ENCODE results near the gene MAGOHB.
"Not testable (repeated sequence)": the region's sequence is repeated elsewhere in the genome, so short reads cannot be mapped to it uniquely, and the experiment has no call there.

Gene MAGOHB

DNA sequence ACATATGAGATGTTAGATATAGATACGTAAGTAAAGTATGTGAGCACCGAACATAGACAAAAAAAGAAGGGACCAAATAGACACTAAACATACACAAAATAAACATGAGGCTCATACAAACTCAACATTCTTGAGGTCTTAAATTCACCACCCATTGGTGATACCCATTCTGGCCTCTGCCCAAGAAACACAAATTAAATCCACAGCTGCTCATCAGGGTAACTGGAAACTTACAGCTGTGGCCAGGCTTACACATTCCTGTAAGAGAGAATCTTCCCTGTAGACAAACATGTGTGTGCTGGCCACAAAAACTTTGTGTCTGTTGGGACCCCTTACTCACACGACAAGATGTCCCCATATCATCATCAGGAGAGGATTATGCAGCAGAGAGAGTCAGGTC lies 22.4 kb downstream of the MAGOHB start:
- Histone ChIP-seq H3K4me3 (ENCODE audit: insufficient read depth, low read depth, low read length, poor library complexity, severe bottlenecking) (no peak overlapping the region), H3K27me3 (replicated peaks; ENCODE audit: control insufficient read depth, insufficient read depth, low read length, poor library complexity, severe bottlenecking) (no peaks in the 10 kb centered on the region), H3K27ac (ENCODE audit: insufficient read depth, low read length, poor library complexity, severe bottlenecking) (no peak overlapping the region), H3K4me1 (ENCODE audit: control insufficient read depth, insufficient read depth, low read length, poor library complexity, severe bottlenecking) (no peaks in the 10 kb centered on the region), H3K36me3 (ENCODE audit: control insufficient read depth, insufficient read depth, low read length) (no peaks in the 10 kb centered on the region), H3K9me3 (ENCODE audit: control insufficient read depth, low read length) (no peaks in the 10 kb centered on the region)
- DNase-seq = no peak

DNA sequence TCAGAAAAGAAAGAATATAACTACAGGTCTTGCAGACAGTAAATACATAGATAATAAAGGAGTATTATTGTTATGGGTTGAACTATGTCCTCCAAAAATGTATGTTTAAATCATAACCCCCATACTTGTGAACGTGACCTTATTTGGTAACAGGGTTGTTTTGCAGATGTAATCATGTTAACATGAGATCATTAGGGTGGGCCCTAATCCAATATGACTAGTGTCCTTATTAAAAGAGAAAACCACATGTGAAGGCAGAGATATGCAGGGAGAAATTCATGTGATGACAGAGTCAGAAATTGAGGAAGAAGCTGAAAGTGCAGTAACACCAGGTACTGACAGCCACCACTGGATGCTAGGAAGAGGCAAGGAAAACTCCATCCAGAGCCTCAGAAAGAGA lies 29.0 kb downstream of the MAGOHB start:
- H3K4me3 ChIP-seq (ENCODE audit: insufficient read depth, low read depth, low read length, poor library complexity, severe bottlenecking) = no peak overlapping the region
- H3K27ac ChIP-seq (ENCODE audit: insufficient read depth, low read length, poor library complexity, severe bottlenecking) = no peak overlapping the region
- DNase-seq = no peak
- no peaks in the 10 kb centered on the region for H3K27me3 ChIP-seq (replicated peaks; ENCODE audit: control insufficient read depth, insufficient read depth, low read length, poor library complexity, severe bottlenecking)
- H3K9me3 ChIP-seq (ENCODE audit: control insufficient read depth, low read length) = no peaks in the 10 kb centered on the region
- no peaks in the 10 kb centered on the region for H3K4me1 ChIP-seq (ENCODE audit: control insufficient read depth, insufficient read depth, low read length, poor library complexity, severe bottlenecking)
- no peaks in the 10 kb centered on the region for H3K36me3 ChIP-seq (ENCODE audit: control insufficient read depth, insufficient read depth, low read length)

DNA sequence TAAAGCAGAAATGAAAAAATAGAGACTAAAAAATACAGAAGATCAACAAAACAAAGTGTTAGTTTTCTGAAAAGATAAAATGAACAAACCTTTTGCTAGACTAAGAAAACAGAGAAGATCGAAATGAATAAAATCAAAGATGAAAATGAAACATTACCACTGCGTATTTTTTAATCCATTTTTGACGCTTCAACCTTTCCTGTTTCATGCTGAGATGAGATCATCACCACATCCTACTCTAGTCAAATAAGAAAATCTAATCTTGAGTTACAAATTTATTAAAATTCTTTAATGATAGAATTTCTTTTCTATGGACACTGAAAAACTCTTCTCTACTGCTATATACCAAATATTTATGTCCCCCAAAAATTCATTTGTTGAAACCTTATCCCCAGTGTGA lies 30.7 kb downstream of the MAGOHB start:
- Histone ChIP-seq H3K4me3 (ENCODE audit: insufficient read depth, low read depth, low read length, poor library complexity, severe bottlenecking) (no peak overlapping the region), H3K36me3 (ENCODE audit: control insufficient read depth, insufficient read depth, low read length) (no peaks in the 10 kb centered on the region)
- DNase-seq = no peak

DNA sequence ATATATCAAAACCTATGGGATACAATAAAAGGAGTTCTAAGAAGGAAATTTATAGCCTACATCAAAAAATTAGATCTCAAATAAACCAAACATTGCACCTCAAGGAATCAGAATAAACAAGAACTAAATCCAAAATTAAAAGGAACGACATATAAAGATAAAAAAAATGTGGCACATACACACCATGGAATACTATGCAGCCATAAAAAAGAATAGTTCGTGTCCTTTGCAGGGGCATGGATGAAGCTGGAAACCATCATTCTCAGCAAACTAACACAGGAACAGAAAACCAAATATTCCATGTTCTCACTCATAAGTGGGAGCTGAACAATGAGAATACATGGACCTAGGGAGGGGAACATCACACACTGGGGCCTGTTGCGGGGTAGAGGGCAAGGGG lies 31.3 kb downstream of the MAGOHB start:
- not testable (repeated sequence) for DNase-seq

More for the DNA sequence above, 30.7 kb downstream of the MAGOHB start:
- Histone ChIP-seq H3K9me3 (ENCODE audit: control insufficient read depth, low read length) (no peaks in the 10 kb centered on the region), H3K27ac (ENCODE audit: insufficient read depth, low read length, poor library complexity, severe bottlenecking) (no peak overlapping the region), H3K4me1 (ENCODE audit: control insufficient read depth, insufficient read depth, low read length, poor library complexity, severe bottlenecking) (no peaks in the 10 kb centered on the region), H3K27me3 (replicated peaks; ENCODE audit: control insufficient read depth, insufficient read depth, low read length, poor library complexity, severe bottlenecking) (no peaks in the 10 kb centered on the region)

DNA sequence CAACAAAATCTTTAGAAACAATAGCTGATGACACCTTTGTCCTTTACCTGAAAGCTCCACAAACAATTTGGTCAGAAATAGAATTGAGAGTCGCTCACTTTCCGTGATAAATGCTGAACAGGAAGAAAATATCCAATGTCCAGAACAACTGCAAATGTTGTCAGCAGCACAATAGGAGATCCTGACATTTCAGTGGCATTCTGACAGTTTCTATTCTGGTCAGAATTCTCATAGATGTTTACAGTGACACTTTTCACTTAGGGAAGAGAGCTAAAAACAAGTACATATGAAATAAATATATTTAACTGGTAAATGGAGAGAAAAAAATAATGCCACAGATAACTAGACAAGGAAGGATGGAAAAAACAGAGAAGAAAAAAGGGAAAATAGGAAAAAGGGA lies 39.1 kb downstream of the MAGOHB start:
- H3K4me3 ChIP-seq (ENCODE audit: insufficient read depth, low read depth, low read length, poor library complexity, severe bottlenecking) = no peak overlapping the region
- no peak for DNase-seq
- no peaks in the 10 kb centered on the region for H3K4me1 ChIP-seq (ENCODE audit: control insufficient read depth, insufficient read depth, low read length, poor library complexity, severe bottlenecking)
- no peaks in the 10 kb centered on the region for H3K36me3 ChIP-seq (ENCODE audit: control insufficient read depth, insufficient read depth, low read length)
- no peaks in the 10 kb centered on the region for H3K27me3 ChIP-seq (replicated peaks; ENCODE audit: control insufficient read depth, insufficient read depth, low read length, poor library complexity, severe bottlenecking)
- H3K9me3 ChIP-seq (ENCODE audit: control insufficient read depth, low read length) = no peaks in the 10 kb centered on the region
- H3K27ac ChIP-seq (ENCODE audit: insufficient read depth, low read length, poor library complexity, severe bottlenecking) = no peak overlapping the region

More for the DNA sequence above, 31.3 kb downstream of the MAGOHB start:
- not testable (repeated sequence) for H3K36me3 ChIP-seq (ENCODE audit: control insufficient read depth, insufficient read depth, low read length); H3K4me1 ChIP-seq (ENCODE audit: control insufficient read depth, insufficient read depth, low read length, poor library complexity, severe bottlenecking); H3K27ac ChIP-seq (ENCODE audit: insufficient read depth, low read length, poor library complexity, severe bottlenecking); H3K4me3 ChIP-seq (ENCODE audit: insufficient read depth, low read depth, low read length, poor library complexity, severe bottlenecking); H3K9me3 ChIP-seq (ENCODE audit: control insufficient read depth, low read length); H3K27me3 ChIP-seq (replicated peaks; ENCODE audit: control insufficient read depth, insufficient read depth, low read length, poor library complexity, severe bottlenecking)

DNA sequence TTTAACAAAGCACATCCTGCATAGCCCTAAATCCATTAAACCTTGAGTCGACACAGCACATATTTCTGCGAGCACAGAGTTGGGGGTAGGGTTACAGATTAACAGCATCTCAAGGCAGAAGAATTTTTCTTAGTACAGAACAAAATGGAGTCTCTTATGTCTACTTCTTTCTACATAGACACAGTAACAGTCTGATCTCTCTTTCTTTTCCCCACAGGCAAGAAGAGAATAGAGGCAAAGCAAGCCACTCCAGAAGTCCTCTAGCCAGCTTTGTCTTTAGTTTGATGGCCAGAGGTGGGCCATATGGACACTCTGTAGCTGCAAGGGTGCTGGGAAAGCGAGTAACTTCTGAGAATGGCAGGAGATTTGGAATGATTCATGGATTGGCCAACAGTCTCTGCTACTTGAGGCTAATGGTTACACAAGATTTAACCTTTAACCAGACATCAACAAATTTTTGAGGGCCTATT lies 41.4 kb downstream of the MAGOHB start:
- DNase-seq; H3K36me3 ChIP-seq (ENCODE audit: control insufficient read depth, insufficient read depth, low read length); H3K4me3 ChIP-seq (ENCODE audit: insufficient read depth, low read depth, low read length, poor library complexity, severe bottlenecking); H3K27ac ChIP-seq (ENCODE audit: insufficient read depth, low read length, poor library complexity, severe bottlenecking); H3K4me1 ChIP-seq (ENCODE audit: control insufficient read depth, insufficient read depth, low read length, poor library complexity, severe bottlenecking); H3K27me3 ChIP-seq (replicated peaks; ENCODE audit: control insufficient read depth, insufficient read depth, low read length, poor library complexity, severe bottlenecking); H3K9me3 ChIP-seq (ENCODE audit: control insufficient read depth, low read length): not testable (repeated sequence)

DNA sequence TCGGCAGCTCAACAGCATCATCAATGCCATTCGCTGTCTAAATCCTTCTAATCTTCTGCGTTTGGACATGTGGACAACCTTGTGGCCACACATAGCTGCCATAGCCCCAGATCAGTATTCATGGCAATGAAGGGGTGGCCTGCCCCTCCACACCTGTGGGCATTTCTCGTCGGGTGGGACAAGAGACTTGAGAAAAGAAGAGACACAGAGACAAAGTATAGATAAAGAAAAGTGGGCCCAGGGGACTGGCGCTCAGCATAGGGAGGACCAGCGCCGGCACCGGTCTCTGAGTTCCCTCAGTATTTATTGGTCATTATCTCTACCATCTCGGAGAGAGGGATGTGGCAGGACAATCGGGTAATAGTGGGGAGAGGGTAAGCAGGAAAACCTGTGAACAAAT lies 42.3 kb downstream of the MAGOHB start:
- Histone ChIP-seq H3K27ac (ENCODE audit: insufficient read depth, low read length, poor library complexity, severe bottlenecking) (no peak overlapping the region), H3K9me3 (ENCODE audit: control insufficient read depth, low read length) (no peaks in the 10 kb centered on the region), H3K4me1 (ENCODE audit: control insufficient read depth, insufficient read depth, low read length, poor library complexity, severe bottlenecking) (no peaks in the 10 kb centered on the region), H3K27me3 (replicated peaks; ENCODE audit: control insufficient read depth, insufficient read depth, low read length, poor library complexity, severe bottlenecking) (no peaks in the 10 kb centered on the region), H3K36me3 (ENCODE audit: control insufficient read depth, insufficient read depth, low read length) (no peaks in the 10 kb centered on the region), H3K4me3 (ENCODE audit: insufficient read depth, low read depth, low read length, poor library complexity, severe bottlenecking) (no peak overlapping the region)
- DNase-seq = no peak

DNA sequence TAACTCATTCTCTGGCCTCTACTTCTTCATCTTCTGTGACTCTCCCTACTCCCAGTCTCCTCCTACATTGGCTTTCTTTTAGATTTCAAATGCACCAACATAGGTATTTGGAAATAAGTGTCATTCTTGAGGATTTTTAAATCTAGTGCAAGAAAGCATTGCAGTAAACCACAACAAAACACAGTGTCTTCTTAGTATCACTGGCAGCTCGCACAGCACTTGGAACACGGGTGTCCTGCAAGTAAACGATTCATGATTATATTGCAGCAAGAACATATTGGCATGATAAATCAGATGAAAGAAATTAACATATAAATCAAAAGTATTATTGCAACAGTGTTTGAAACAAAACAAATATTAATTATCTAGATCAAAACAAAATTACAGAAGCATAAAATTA lies 45.6 kb downstream of the MAGOHB start:
- no peak overlapping the region for H3K4me3 ChIP-seq (ENCODE audit: insufficient read depth, low read depth, low read length, poor library complexity, severe bottlenecking)
- H3K27me3 ChIP-seq (replicated peaks; ENCODE audit: control insufficient read depth, insufficient read depth, low read length, poor library complexity, severe bottlenecking) = no peaks in the 10 kb centered on the region
- no peak overlapping the region for H3K27ac ChIP-seq (ENCODE audit: insufficient read depth, low read length, poor library complexity, severe bottlenecking)
- H3K36me3 ChIP-seq (ENCODE audit: control insufficient read depth, insufficient read depth, low read length) = no peaks in the 10 kb centered on the region
- no peaks in the 10 kb centered on the region for H3K4me1 ChIP-seq (ENCODE audit: control insufficient read depth, insufficient read depth, low read length, poor library complexity, severe bottlenecking)
- no peaks in the 10 kb centered on the region for H3K9me3 ChIP-seq (ENCODE audit: control insufficient read depth, low read length)
- DNase-seq = no peak

DNA sequence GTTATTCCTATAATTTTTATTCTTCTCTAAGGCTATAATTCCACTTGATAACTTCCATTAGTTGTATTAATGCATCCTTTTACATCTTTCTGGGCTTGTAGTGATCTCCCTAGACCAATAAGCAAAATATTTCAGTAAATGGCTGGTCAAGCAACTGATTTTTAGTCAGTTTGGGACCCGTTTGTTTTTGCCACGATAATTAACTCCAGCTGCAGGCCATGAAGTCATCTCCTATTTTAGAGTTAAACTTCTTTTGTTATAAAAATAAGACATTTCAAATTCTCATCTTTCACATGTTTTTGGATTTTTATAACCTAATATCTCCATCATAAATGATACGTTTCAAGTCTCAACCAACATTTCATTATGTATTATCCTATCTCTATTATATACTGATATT lies 49.4 kb downstream of the MAGOHB start:
- Histone ChIP-seq H3K4me3 (ENCODE audit: insufficient read depth, low read depth, low read length, poor library complexity, severe bottlenecking) (no peak overlapping the region), H3K4me1 (ENCODE audit: control insufficient read depth, insufficient read depth, low read length, poor library complexity, severe bottlenecking) (peaks cover 2% of the 10 kb centered on the region), H3K27ac (ENCODE audit: insufficient read depth, low read length, poor library complexity, severe bottlenecking) (no peak overlapping the region)

DNA sequence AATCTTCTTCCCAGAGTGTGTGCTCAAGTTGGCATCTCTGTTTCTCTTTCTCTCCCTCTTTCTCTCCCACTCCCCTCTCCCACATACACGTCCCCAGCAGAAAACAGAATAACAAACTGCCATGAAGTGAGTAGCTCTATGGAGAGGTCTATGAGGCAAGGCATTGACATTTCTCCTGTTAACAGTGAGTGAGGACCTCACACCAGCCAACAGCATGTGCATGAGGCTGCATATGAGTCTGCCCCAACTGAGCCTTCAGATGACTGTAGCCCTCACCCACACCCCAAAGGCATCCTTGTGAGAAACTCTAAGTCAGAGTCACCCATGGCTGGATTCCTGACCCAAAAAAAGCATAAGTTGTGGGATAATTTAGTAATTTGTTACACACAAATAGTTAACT lies 50.4 kb downstream of the MAGOHB start:
- H3K4me3 ChIP-seq (ENCODE audit: insufficient read depth, low read depth, low read length, poor library complexity, severe bottlenecking) = no peak overlapping the region
- peaks cover 2% of the 10 kb centered on the region for H3K4me1 ChIP-seq (ENCODE audit: control insufficient read depth, insufficient read depth, low read length, poor library complexity, severe bottlenecking)
- no peaks in the 10 kb centered on the region for H3K9me3 ChIP-seq (ENCODE audit: control insufficient read depth, low read length)
- H3K36me3 ChIP-seq (ENCODE audit: control insufficient read depth, insufficient read depth, low read length) = no peaks in the 10 kb centered on the region
- DNase-seq = no peak
- no peak overlapping the region for H3K27ac ChIP-seq (ENCODE audit: insufficient read depth, low read length, poor library complexity, severe bottlenecking)
- no peaks in the 10 kb centered on the region for H3K27me3 ChIP-seq (replicated peaks; ENCODE audit: control insufficient read depth, insufficient read depth, low read length, poor library complexity, severe bottlenecking)

More for the DNA sequence above, 49.4 kb downstream of the MAGOHB start:
- no peaks in the 10 kb centered on the region for H3K36me3 ChIP-seq (ENCODE audit: control insufficient read depth, insufficient read depth, low read length)
- no peak for DNase-seq
- H3K27me3 ChIP-seq (replicated peaks; ENCODE audit: control insufficient read depth, insufficient read depth, low read length, poor library complexity, severe bottlenecking) = no peaks in the 10 kb centered on the region
- H3K9me3 ChIP-seq (ENCODE audit: control insufficient read depth, low read length) = no peaks in the 10 kb centered on the region

Measured in effector memory CD4-positive, alpha-beta T cell (primary cell).